SU-DHL-6 (cell line): ENCODE results near the gene MYO7A.

ENCODE experiments used
- H2AFZ ChIP-seq: fragments of 200-600 bp; sonication (generic); 2 replicates; pipeline ENCODE4 v1.6.1; 2014; ENCODE audit warnings: low read depth, mild to moderate bottlenecking, moderate library complexity, mixed read lengths, antibody characterized with exemption, low read length; ENCODE audit not compliant: severe bottlenecking
- H3F3A ChIP-seq: fragments of 200-600 bp; shearing (Covaris generic); 2 replicates; pipeline ENCODE4 v1.6.0; 2016; ENCODE audit warnings: antibody characterized with exemption, mild to moderate bottlenecking; ENCODE audit not compliant: insufficient read depth
- H3K27ac ChIP-seq: fragments of 200-600 bp; sonication (generic); 2 replicates; pipeline ENCODE4 v1.5.1; 2016; ENCODE audit warnings: low read depth, mild to moderate bottlenecking, low read length, moderate library complexity, mixed read lengths
- H3K27me3 ChIP-seq: fragments of 200-600 bp; sonication (generic), shearing (Covaris generic); 2 replicates; pipeline ENCODE4 v1.6.0; 2014; ENCODE audit warnings: mild to moderate bottlenecking, low read length
- H3K36me3 ChIP-seq: fragments of 200-600 bp; sonication (generic); 2 replicates; pipeline ENCODE4 v1.6.1; 2014; ENCODE audit warnings: mild to moderate bottlenecking, low read length, mixed read lengths
- H3K4me2 ChIP-seq: fragments of 300-600, 200-600 bp; shearing (Covaris generic), sonication (generic); 2 replicates; pipeline ENCODE4 v1.6.0; 2014; ENCODE audit warnings: low read length, low read depth, mild to moderate bottlenecking; ENCODE audit not compliant: poor library complexity, severe bottlenecking
- H3K4me3 ChIP-seq: fragments of 200-600 bp; sonication (generic); 2 replicates; pipeline ENCODE4 v1.5.1; 2014; ENCODE audit warnings: antibody characterized with exemption, low read length, mild to moderate bottlenecking, mixed read lengths; ENCODE audit not compliant: insufficient read depth, poor library complexity, severe bottlenecking
- H3K79me2 ChIP-seq: fragments of 200-600 bp; sonication (generic); 2 replicates; pipeline ENCODE4 v1.6.1; 2014; ENCODE audit warnings: mild to moderate bottlenecking, low read length, moderate library complexity; ENCODE audit not compliant: insufficient read depth
- H3K9ac ChIP-seq: fragments of 200-600 bp; sonication (generic); 2 replicates; pipeline ENCODE4 v1.7.0; 2014; ENCODE audit warnings: mild to moderate bottlenecking, low read length
- H3K9me2 ChIP-seq: fragments of 200-600 bp; sonication (generic); replicated peaks from 2 replicates; pipeline ENCODE4 v1.6.1; 2014; ENCODE audit warnings: low read length; ENCODE audit not compliant: insufficient read depth
- H3K9me3 ChIP-seq: fragments of 200-600 bp; sonication (generic); 2 replicates; pipeline ENCODE4 v1.6.1; 2014; ENCODE audit warnings: low read length, mixed read lengths; ENCODE audit not compliant: insufficient read depth
- H4K20me1 ChIP-seq: fragments of 200-600 bp; sonication (generic); 2 replicates; pipeline ENCODE4 v1.6.1; 2014; ENCODE audit warnings: low read depth, mild to moderate bottlenecking, antibody characterized with exemption, low read length, moderate library complexity, mixed read lengths
- CTCF ChIP-seq: fragments of 200-600 bp; sonication (generic); IDR thresholded peaks from one replicate; pipeline ENCODE4 v1.5.1; 2017; ENCODE audit warnings: antibody characterized with exemption, mild to moderate bottlenecking, low read length, moderate library complexity; ENCODE audit not compliant: insufficient read depth, poor library complexity, severe bottlenecking
- EZH2phosphoT487 ChIP-seq: fragments of 200-600 bp; sonication (generic), shearing (Covaris generic); conservative IDR thresholded peaks from 2 replicates; pipeline ENCODE4 v1.6.1; 2018; ENCODE audit warnings: mild to moderate bottlenecking, antibody characterized with exemption, low read length, moderate library complexity, mixed read lengths

The MYO7A gene

GRCh38 chr11:77186302-77186701, 58.3 kb downstream of the MYO7A start:
- H4K20me1 ChIP-seq, result no peaks in the 10 kb centered on the region
- no peaks in the 10 kb centered on the region for H3K36me3 ChIP-seq
- no peaks in the 10 kb centered on the region for H3K9me3 ChIP-seq
- H3K27ac ChIP-seq, result no peak overlapping the region
- H3K79me2 ChIP-seq, result no peaks in the 10 kb centered on the region
- no peak overlapping the region for H3K4me2 ChIP-seq
- no peak for TF ChIP-seq EZH2phosphoT487
- no peak for TF ChIP-seq CTCF
- no peak overlapping the region for H3K9ac ChIP-seq
- H3K4me3 ChIP-seq, result no peak overlapping the region
- H3K27me3 ChIP-seq, result no peaks in the 10 kb centered on the region
- no peak overlapping the region for H2AFZ ChIP-seq
- no peaks in the 10 kb centered on the region for H3K9me2 ChIP-seq
- no peaks in the 10 kb centered on the region for H3F3A ChIP-seq

GRCh38 chr11:77187111-77187750, 59.2 kb downstream of the MYO7A start:
- no peaks in the 10 kb centered on the region for H3K9me2 ChIP-seq
- no peaks in the 10 kb centered on the region for H3F3A ChIP-seq
- no peaks in the 10 kb centered on the region for H3K36me3 ChIP-seq
- no peak overlapping the region for H2AFZ ChIP-seq
- no peaks in the 10 kb centered on the region for H4K20me1 ChIP-seq
- TF ChIP-seq EZH2phosphoT487, result no peak
- no peak for TF ChIP-seq CTCF
- no peak overlapping the region for H3K4me2 ChIP-seq
- no peak overlapping the region for H3K9ac ChIP-seq
- no peaks in the 10 kb centered on the region for H3K27me3 ChIP-seq
- H3K79me2 ChIP-seq, result no peaks in the 10 kb centered on the region
- H3K4me3 ChIP-seq, result no peak overlapping the region
- no peaks in the 10 kb centered on the region for H3K9me3 ChIP-seq
- H3K27ac ChIP-seq, result no peak overlapping the region

GRCh38 chr11:77187776-77188632, 60.0 kb downstream of the MYO7A start:
- Histone ChIP-seq H3K9me3 (no peaks in the 10 kb centered on the region), H2AFZ (no peak overlapping the region), H4K20me1 (no peaks in the 10 kb centered on the region), H3K27ac (no peak overlapping the region), H3K79me2 (no peaks in the 10 kb centered on the region), H3K9ac (no peak overlapping the region), H3K9me2 (no peaks in the 10 kb centered on the region), H3K27me3 (no peaks in the 10 kb centered on the region), H3K36me3 (no peaks in the 10 kb centered on the region), H3K4me2 (no peak overlapping the region), H3K4me3 (no peak overlapping the region), H3F3A (no peaks in the 10 kb centered on the region)
- TF ChIP-seq CTCF (peak; percentile 80), EZH2phosphoT487 (no peak)
